ENCODE data around the gene COPS3. TPM values are rescaled to one million over a fixed set of nuclear protein-coding genes. Genes with fewer than 3 reads are reported as not detected.

Gene COPS3
- total RNA-seq, 1 donor from 2014 or later = 125 TPM

DNA sequence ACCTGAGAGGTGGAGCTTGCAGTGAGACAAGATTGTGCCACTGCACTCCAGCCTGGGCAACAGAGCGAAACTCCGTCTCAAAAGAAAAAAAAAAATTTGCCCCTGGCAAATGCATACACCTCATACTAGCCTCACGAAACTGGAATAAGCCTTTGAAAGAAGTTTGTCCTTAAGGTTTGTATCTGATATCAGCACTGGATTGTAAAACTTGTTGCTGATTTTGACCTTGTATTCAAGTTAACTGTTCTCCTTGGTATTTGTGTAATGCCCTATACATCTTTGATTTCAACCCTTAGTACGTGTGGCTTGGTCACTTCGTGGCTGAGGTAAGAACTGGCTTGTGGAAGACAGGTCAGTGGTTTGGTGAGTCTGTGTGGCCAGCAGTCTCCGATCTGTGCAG, 37.9 kb downstream of the COPS3 start:
- no peaks in the 10 kb centered on the region for H3K9me3 Mint-ChIP-seq
- H3K27me3 Mint-ChIP-seq = peaks cover 2% of the 10 kb centered on the region
- intact Hi-C loops (cut with micrococcal nuclease) = no loop called here
- H3K27ac Mint-ChIP-seq = no peak overlapping the region
- peaks cover 20% of the 10 kb centered on the region for H3K36me3 Mint-ChIP-seq (ENCODE audit: low read depth)
- no peak overlapping the region for H3K4me3 Mint-ChIP-seq
- DNase-seq = no peak
- peaks cover 8% of the 10 kb centered on the region for H3K4me1 Mint-ChIP-seq

DNA sequence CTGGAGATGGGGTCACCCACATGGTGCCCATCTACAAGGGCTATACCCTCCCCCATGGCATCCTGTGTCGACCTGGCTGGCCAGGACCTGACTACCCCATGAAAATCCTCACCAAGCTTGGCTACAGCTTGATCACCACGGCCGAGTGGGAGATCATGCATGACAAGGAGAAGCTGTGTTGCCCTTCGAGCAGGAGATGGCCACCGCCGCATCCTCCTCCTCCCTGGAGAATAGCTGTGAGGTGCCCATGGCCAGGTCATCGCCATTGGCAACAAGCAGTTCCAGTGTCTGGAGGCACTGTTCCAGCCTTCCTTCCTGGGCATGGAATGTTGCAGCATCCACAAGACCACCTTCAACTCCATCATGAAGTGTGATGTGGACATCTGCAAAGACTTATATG, 38.8 kb downstream of the COPS3 start:
- H3K4me1 Mint-ChIP-seq = peaks cover 10% of the 10 kb centered on the region
- DNase-seq = no peak
- intact Hi-C loops (cut with micrococcal nuclease) = no loop called here
- peaks cover 13% of the 10 kb centered on the region for H3K36me3 Mint-ChIP-seq (ENCODE audit: low read depth)
- no peak overlapping the region for H3K27ac Mint-ChIP-seq
- H3K27me3 Mint-ChIP-seq = peaks cover 2% of the 10 kb centered on the region
- no peaks in the 10 kb centered on the region for H3K9me3 Mint-ChIP-seq
- H3K4me3 Mint-ChIP-seq = no peak overlapping the region

- Mint-ChIP-seq H3K36me3 (ENCODE audit: low read depth) (peaks cover 7% of the 10 kb centered on the region), H3K27me3 (peaks cover 2% of the 10 kb centered on the region), H3K9me3 (no peaks in the 10 kb centered on the region), H3K27ac (no peak overlapping the region), H3K4me3 (no peak overlapping the region), H3K4me1 (peaks cover 11% of the 10 kb centered on the region)
- no peak for DNase-seq
- intact Hi-C loops (cut with micrococcal nuclease) = no loop called here
Measured at GRCh38 chr17:17241656-17242055, 39.4 kb downstream of the COPS3 start.

GRCh38 chr17:17239832-17240231, 41.2 kb downstream of the COPS3 start:
- Mint-ChIP-seq H3K4me1 (peaks cover 26% of the 10 kb centered on the region), H3K36me3 (ENCODE audit: low read depth) (peaks cover 3% of the 10 kb centered on the region), H3K4me3 (no peak overlapping the region), H3K27ac (no peak overlapping the region), H3K27me3 (peaks cover 2% of the 10 kb centered on the region), H3K9me3 (no peaks in the 10 kb centered on the region)
- intact Hi-C loops (cut with micrococcal nuclease) = loop anchor here (5.0 kb wide), 1 partner anchor 238 kb away; no protein-coding TSS in a partner anchor
- DNase-seq = no peak

GRCh38 chr17:17237026-17237799, 43.8 kb downstream of the COPS3 start, which contains the start of gene FLCN:
Gene FLCN, minus strand, starts transcription at chr17:17237168. Its CDS starts 9,031 bp downstream, at chr17:17228137.
- Mint-ChIP-seq H3K36me3 (ENCODE audit: low read depth) (peaks cover 8% of the 10 kb centered on the region), H3K9me3 (no peaks in the 10 kb centered on the region), H3K27me3 (peaks cover 2% of the 10 kb centered on the region), H3K27ac (peak within 1 kb of the TSS; percentile 95), H3K4me3 (peak within 1 kb of the TSS; percentile 91), H3K4me1 (peaks cover 26% of the 10 kb centered on the region)
- intact Hi-C loops (cut with micrococcal nuclease) = loop anchor here (1.0 to 5.0 kb wide), 5 partner anchors 44 to 235 kb away; partner anchors contain the start of gene COPS3
- peak; percentile 96 for DNase-seq

- peaks cover 26% of the 10 kb centered on the region for H3K4me1 Mint-ChIP-seq
- H3K27ac Mint-ChIP-seq = peak overlapping the region; percentile 95
- H3K36me3 Mint-ChIP-seq (ENCODE audit: low read depth) = peaks cover 16% of the 10 kb centered on the region
- peak; percentile 71 for DNase-seq
- H3K27me3 Mint-ChIP-seq = peaks cover 2% of the 10 kb centered on the region
- no peaks in the 10 kb centered on the region for H3K9me3 Mint-ChIP-seq
- intact Hi-C loops (cut with micrococcal nuclease) = loop anchor here (1.0 to 5.0 kb wide), 5 partner anchors 44 to 234 kb away; partner anchors contain the start of gene COPS3
- H3K4me3 Mint-ChIP-seq = peak overlapping the region; percentile 91
Measured at GRCh38 chr17:17236295-17237025, 44.6 kb downstream of the COPS3 start.

- Mint-ChIP-seq H3K4me1 (peaks cover 26% of the 10 kb centered on the region), H3K27ac (peak overlapping the region; percentile 60), H3K36me3 (ENCODE audit: low read depth) (peaks cover 20% of the 10 kb centered on the region), H3K27me3 (peaks cover 2% of the 10 kb centered on the region), H3K4me3 (peak overlapping the region; percentile 91), H3K9me3 (no peaks in the 10 kb centered on the region)
- intact Hi-C loops (cut with micrococcal nuclease) = loop anchor here (2.0 to 5.0 kb wide), 3 partner anchors 45 to 233 kb away; partner anchors contain the start of gene COPS3
- DNase-seq = peak; percentile 64
Measured at GRCh38 chr17:17235212-17236174, 45.6 kb downstream of the COPS3 start.

DNA sequence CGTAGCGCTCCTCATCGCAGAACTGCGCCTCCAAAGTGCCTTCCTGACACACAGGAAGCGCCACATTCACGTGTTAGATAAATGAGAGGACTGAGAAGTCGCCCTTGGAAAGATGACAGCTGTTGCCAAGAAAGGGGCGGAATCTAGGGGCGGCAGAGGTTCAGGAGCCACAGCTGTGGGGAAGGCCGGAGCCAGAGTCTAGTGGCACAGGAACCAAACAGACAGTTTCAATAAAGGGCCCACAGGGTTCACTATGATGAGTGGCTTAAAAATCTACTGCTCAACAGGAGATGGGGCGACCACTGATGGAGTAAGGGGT, 48.8 kb downstream of the COPS3 start:
- intact Hi-C loops (cut with micrococcal nuclease) = no loop called here
- H3K4me1 Mint-ChIP-seq = peaks cover 18% of the 10 kb centered on the region
- H3K27me3 Mint-ChIP-seq = no peaks in the 10 kb centered on the region
- H3K36me3 Mint-ChIP-seq (ENCODE audit: low read depth) = peaks cover 34% of the 10 kb centered on the region
- no peak overlapping the region for H3K27ac Mint-ChIP-seq
- H3K4me3 Mint-ChIP-seq = no peak overlapping the region
- DNase-seq = no peak
- no peaks in the 10 kb centered on the region for H3K9me3 Mint-ChIP-seq

- H3K4me1 Mint-ChIP-seq = peaks cover 16% of the 10 kb centered on the region
- intact Hi-C loops (cut with micrococcal nuclease) = no loop called here
- no peaks in the 10 kb centered on the region for H3K27me3 Mint-ChIP-seq
- no peaks in the 10 kb centered on the region for H3K9me3 Mint-ChIP-seq
- H3K27ac Mint-ChIP-seq = no peak overlapping the region
- no peak for DNase-seq
- no peak overlapping the region for H3K4me3 Mint-ChIP-seq
- peaks cover 37% of the 10 kb centered on the region for H3K36me3 Mint-ChIP-seq (ENCODE audit: low read depth)
Measured at GRCh38 chr17:17231621-17232302, 49.3 kb downstream of the COPS3 start.

- H3K27me3 Mint-ChIP-seq = no peaks in the 10 kb centered on the region
- no peak for DNase-seq
- H3K36me3 Mint-ChIP-seq (ENCODE audit: low read depth) = peaks cover 52% of the 10 kb centered on the region
- H3K4me1 Mint-ChIP-seq = peaks cover 2% of the 10 kb centered on the region
- no peaks in the 10 kb centered on the region for H3K9me3 Mint-ChIP-seq
- no peak overlapping the region for H3K27ac Mint-ChIP-seq
- H3K4me3 Mint-ChIP-seq = no peak overlapping the region
- intact Hi-C loops (cut with micrococcal nuclease) = no loop called here
Measured at GRCh38 chr17:17229416-17230384, 51.3 kb downstream of the COPS3 start.

GRCh38 chr17:17228521-17229279, 52.3 kb downstream of the COPS3 start:
- intact Hi-C loops (cut with micrococcal nuclease) = no loop called here
- H3K4me1 Mint-ChIP-seq = peaks cover 2% of the 10 kb centered on the region
- H3K27ac Mint-ChIP-seq = no peak overlapping the region
- DNase-seq = no peak
- H3K4me3 Mint-ChIP-seq = no peak overlapping the region
- H3K36me3 Mint-ChIP-seq (ENCODE audit: low read depth) = peaks cover 56% of the 10 kb centered on the region
- no peaks in the 10 kb centered on the region for H3K27me3 Mint-ChIP-seq
- H3K9me3 Mint-ChIP-seq = no peaks in the 10 kb centered on the region
